NCI-H187 treated with DMSO at 0.1 percent for 48 hours (cell line): ENCODE data around the gene POR.

Source experiments
- DNase-seq: peaks from one replicate; lab custom pipeline; 2025; lab: John Stamatoyannopoulos, UW

The POR gene

GRCh38 chr7:75916685-75917634 is 2.0 kb downstream of the POR start:
- no peak for DNase-seq

- no peak for DNase-seq
Observed at GRCh38 chr7:75920431-75921161, 5.6 kb downstream of the POR start.

- DNase-seq = no peak
Observed at GRCh38 chr7:75921479-75921878, 6.5 kb downstream of the POR start.

- DNase-seq = no peak
Observed at GRCh38 chr7:75922966-75923603, 8.1 kb downstream of the POR start.

- DNase-seq = no peak
Observed at GRCh38 chr7:75924256-75924655, 9.3 kb downstream of the POR start.

- DNase-seq = no peak
Observed at GRCh38 chr7:75924889-75925288, 9.9 kb downstream of the POR start.

- DNase-seq = no peak
Observed at GRCh38 chr7:75925717-75926435, 10.9 kb downstream of the POR start.

GRCh38 chr7:75928568-75928914 is 13.6 kb downstream of the POR start:
- no peak for DNase-seq

- peak; percentile 87 for DNase-seq
Observed at GRCh38 chr7:75931680-75932079, 16.7 kb downstream of the POR start.

- no peak for DNase-seq
Observed at GRCh38 chr7:75937958-75938786, 23.2 kb downstream of the POR start.

GRCh38 chr7:75938921-75939320 is 24.0 kb downstream of the POR start:
- DNase-seq = no peak

- DNase-seq = no peak
Observed at GRCh38 chr7:75943864-75944263, 28.9 kb downstream of the POR start.

- DNase-seq = no peak
Observed at GRCh38 chr7:75944507-75944906, 29.6 kb downstream of the POR start.

GRCh38 chr7:75945297-75946168 is 30.6 kb downstream of the POR start:
- DNase-seq = no peak

- DNase-seq = peak; percentile 48
Observed at GRCh38 chr7:75946207-75946855, 31.4 kb downstream of the POR start.

GRCh38 chr7:75948179-75948578 is 33.2 kb downstream of the POR start:
- no peak for DNase-seq

GRCh38 chr7:75950111-75950681 is 35.2 kb downstream of the POR start:
- no peak for DNase-seq

- no peak for DNase-seq
Observed at GRCh38 chr7:75951506-75951905, 36.6 kb downstream of the POR start.

GRCh38 chr7:75953431-75953830 is 38.5 kb downstream of the POR start:
- DNase-seq = no peak
